H1 (cell line): ENCODE measurements around the gene KCTD10. TPM values are rescaled to one million over a fixed set of nuclear protein-coding genes. Genes with fewer than 3 reads are reported as not detected.

ENCODE experiments used
- CTCF ChIA-PET: fragments of 300-600 bp; sonication (Branson Sonifier 250); formaldehyde crosslinking; loops from one replicate; lab custom pipeline; 2021; ENCODE audit not compliant: partially characterized antibody; lab: Charles Lee
- POLR2A ChIA-PET: fragments of 300-600 bp; sonication (Branson Sonifier 250); formaldehyde crosslinking; loops from one replicate; lab custom pipeline; 2021; ENCODE audit warnings: inconsistent platforms; ENCODE audit not compliant: partially characterized antibody; lab: Charles Lee
- DNase-seq, 2 experiments: peaks; one replicate each; pipeline versions ENCODE4 v3.0.0 to v3.0.0-alpha.2; 2010 to 2022; ENCODE audit warnings: low spot score in 2 of 2, low read depth in 1 of 2, mixed read lengths in 1 of 2
- FAIRE-seq: peaks from 2 replicates; lab custom pipeline; 2011; peaks lifted over from hg19 to GRCh38; lab: Jason Lieb, UNC
- H2AFZ ChIP-seq: 2 replicates; pipeline ENCODE4 v1.8.1; 2012; ENCODE audit warnings: low read length, inconsistent platforms
- H2AK5ac ChIP-seq: 2 replicates; pipeline ENCODE4 v1.6.1; 2013; ENCODE audit warnings: low read depth, low read length
- H2BK120ac ChIP-seq: replicated peaks from 2 replicates; pipeline ENCODE3; 2013; ENCODE audit warnings: low read depth, low read length, inconsistent platforms
- H2BK12ac ChIP-seq: 2 replicates; pipeline ENCODE4 v1.6.1; 2013; ENCODE audit warnings: low read depth, low read length
- H2BK15ac ChIP-seq: 2 replicates; pipeline ENCODE4 v1.6.1; 2013; ENCODE audit warnings: low read length
- H2BK20ac ChIP-seq: 2 replicates; pipeline ENCODE4 v1.6.1; 2013; ENCODE audit warnings: low read length
- H2BK5ac ChIP-seq: 2 replicates; pipeline ENCODE4 v1.6.1; 2013; ENCODE audit warnings: low read depth, low read length
- H3K14ac ChIP-seq: 2 replicates; pipeline ENCODE4 v1.6.1; 2013; ENCODE audit warnings: inconsistent platforms; ENCODE audit not compliant: insufficient read length
- H3K18ac ChIP-seq: 2 replicates; pipeline ENCODE4 v1.6.1; 2013; ENCODE audit warnings: low read length; ENCODE audit errors: extremely low read depth
- H3K23ac ChIP-seq: 2 replicates; pipeline ENCODE4 v1.6.1; 2013; ENCODE audit warnings: inconsistent platforms; ENCODE audit not compliant: insufficient read length
- H3K23me2 ChIP-seq: 2 replicates; pipeline ENCODE4 v1.6.1; 2013; ENCODE audit warnings: low read depth, low read length
- H3K27ac ChIP-seq: 2 replicates; pipeline ENCODE4 v1.6.1; 2011; ENCODE audit warnings: low read depth, low read length, inconsistent platforms
- H3K27me3 ChIP-seq, 4 experiments: replicated peaks in 1 of 4; 1 replicate in 1 of 4; 2 replicates in 3 of 4; pipeline versions ENCODE4 v1.6.1 to v1.8.1; 2011 to 2013; ENCODE audit warnings: low read length in 3 of 4, mild to moderate bottlenecking in 3 of 4, inconsistent platforms in 2 of 4, mixed read lengths in 2 of 4, moderate library complexity in 1 of 4; ENCODE audit not compliant: control insufficient read depth in 3 of 4, insufficient read depth in 3 of 4; ENCODE audit errors: extremely low read depth in 1 of 4
- H3K36me3 ChIP-seq, 4 experiments: 2 replicates each; pipeline versions ENCODE4 v1.6.1 to v1.8.1; 2011 to 2013; ENCODE audit warnings: mild to moderate bottlenecking in 4 of 4, low read length in 3 of 4, moderate library complexity in 2 of 4, control low read depth in 1 of 4, inconsistent platforms in 1 of 4; ENCODE audit not compliant: insufficient read depth in 4 of 4, control insufficient read depth in 2 of 4
- H3K4ac ChIP-seq: replicated peaks from 2 replicates; pipeline ENCODE3; 2013; ENCODE audit warnings: low read length, low read depth, mixed read lengths, inconsistent platforms; ENCODE audit not compliant: insufficient read length
- H3K4me1 ChIP-seq, 4 experiments: replicated peaks in 1 of 4; 1 replicate in 1 of 4; 2 replicates in 3 of 4; pipeline versions ENCODE4 v1.6.1 to v1.8.1; 2011 to 2013; ENCODE audit warnings: low read length in 3 of 4, inconsistent platforms in 2 of 4, mixed read lengths in 1 of 4; ENCODE audit not compliant: insufficient read depth in 4 of 4, control insufficient read depth in 3 of 4
- H3K4me2 ChIP-seq, 2 experiments: 2 replicates each; pipeline versions ENCODE4 v1.6.1 to v1.8.1; 2011 to 2013; ENCODE audit warnings: low read depth in 2 of 2, low read length in 2 of 2, control low read depth in 1 of 2, inconsistent platforms in 1 of 2, mild to moderate bottlenecking in 1 of 2; ENCODE audit not compliant: insufficient read depth in 1 of 2
- H3K4me3 ChIP-seq, 4 experiments: fragments of 200-600, 300-600 bp in 1 of 4; sonication (generic), shearing (Covaris generic), sonication (Bioruptor Twin) in 1 of 4; 2 replicates each; pipeline versions ENCODE4 v1.5.1 to v1.8.1; 2011 to 2016; ENCODE audit warnings: low read length in 4 of 4, low read depth in 3 of 4, control low read depth in 2 of 4, inconsistent platforms in 2 of 4, mild to moderate bottlenecking in 2 of 4, mixed read lengths in 1 of 4, moderate library complexity in 1 of 4; ENCODE audit not compliant: insufficient read depth in 2 of 4; ENCODE audit errors: extremely low read depth in 1 of 4
- H3K56ac ChIP-seq: replicated peaks from 2 replicates; pipeline ENCODE3; 2013; ENCODE audit warnings: low read depth, mild to moderate bottlenecking, mixed read lengths, low read length, inconsistent platforms; ENCODE audit not compliant: insufficient read length
- H3K79me1 ChIP-seq: 2 replicates; pipeline ENCODE4 v1.6.1; 2013; ENCODE audit warnings: low read depth, low read length, control low read depth
- H3K79me2 ChIP-seq, 2 experiments: 2 replicates each; pipeline versions ENCODE4 v1.6.1 to v1.8.1; 2012 to 2013; ENCODE audit warnings: low read length in 2 of 2, mild to moderate bottlenecking in 2 of 2, inconsistent platforms in 1 of 2; ENCODE audit not compliant: insufficient read depth in 2 of 2, control insufficient read depth in 1 of 2
- H3K9ac ChIP-seq, 4 experiments: replicated peaks in 1 of 4; 1 replicate in 1 of 4; 2 replicates in 3 of 4; pipeline versions ENCODE4 v1.6.1 to v1.8.1; 2011 to 2013; ENCODE audit warnings: low read depth in 3 of 4, low read length in 3 of 4, control low read depth in 2 of 4, mild to moderate bottlenecking in 2 of 4, moderate library complexity in 2 of 4, inconsistent platforms in 1 of 4; ENCODE audit errors: extremely low read depth in 1 of 4
- H3K9me3 ChIP-seq, 2 experiments: 2 replicates each; pipeline versions ENCODE4 v1.6.1 to v1.8.1; 2012 to 2013; ENCODE audit warnings: mild to moderate bottlenecking in 2 of 2, moderate library complexity in 2 of 2, control low read depth in 1 of 2, inconsistent platforms in 1 of 2, low read depth in 1 of 2, low read length in 1 of 2, mixed read lengths in 1 of 2; ENCODE audit not compliant: insufficient read depth in 2 of 2
- H4K20me1 ChIP-seq, 2 experiments: replicated peaks in 1 of 2; 2 replicates each; pipeline versions ENCODE3 to v1.8.1; 2011 to 2013; ENCODE audit warnings: inconsistent platforms in 2 of 2, low read length in 2 of 2, mild to moderate bottlenecking in 1 of 2; ENCODE audit not compliant: insufficient read depth in 2 of 2, control insufficient read depth in 1 of 2
- H4K5ac ChIP-seq: 2 replicates; pipeline ENCODE4 v1.6.1; 2013; ENCODE audit warnings: low read length, low read depth, mixed read lengths, inconsistent platforms; ENCODE audit not compliant: insufficient read length
- H4K8ac ChIP-seq: 2 replicates; pipeline ENCODE4 v1.8.0; 2013; ENCODE audit warnings: mild to moderate bottlenecking, moderate library complexity, low read length, inconsistent platforms; ENCODE audit not compliant: insufficient read depth; ENCODE audit errors: extremely low read depth
- H4K91ac ChIP-seq: replicated peaks from 2 replicates; pipeline ENCODE3; 2013; ENCODE audit warnings: low read length, mixed read lengths, inconsistent platforms; ENCODE audit not compliant: insufficient read length
- CBX5 ChIP-seq: fragments of 300-800, 300-1000 bp; sonication (generic); IDR thresholded peaks from 2 replicates; pipeline ENCODE4 v1.7.1; 2016; ENCODE audit warnings: antibody characterized with exemption, low read length, low read depth
- FOSL1 ChIP-seq: IDR thresholded peaks from 2 replicates; pipeline ENCODE4 v1.6.1; 2011; ENCODE audit warnings: mild to moderate bottlenecking, low read depth, low read length, moderate library complexity; ENCODE audit not compliant: insufficient read depth
- HDAC6 ChIP-seq: IDR thresholded peaks from one replicate; pipeline ENCODE4 v1.7.1; 2012; ENCODE audit warnings: low read depth, mild to moderate bottlenecking, inconsistent platforms, low read length, moderate library complexity
- SIN3A ChIP-seq, 2 experiments: IDR thresholded peaks in 1 of 2; conservative IDR thresholded peaks in 1 of 2; 2 replicates each; pipeline ENCODE4 v1.6.1; 2011 to 2012; ENCODE audit warnings: low read length in 2 of 2, improper control_type of control experiment in 1 of 2, low read depth in 1 of 2, mild to moderate bottlenecking in 1 of 2
- SP1 ChIP-seq: IDR thresholded peaks from 2 replicates; pipeline ENCODE4 v1.6.1; 2011; ENCODE audit warnings: low read depth, low read length
- SP4 ChIP-seq: IDR thresholded peaks from 2 replicates; pipeline ENCODE4 v1.6.1; 2012; ENCODE audit warnings: low read length, inconsistent platforms
- TCF12 ChIP-seq: IDR thresholded peaks from 2 replicates; pipeline ENCODE4 v1.6.1; 2011; ENCODE audit warnings: low read depth, mild to moderate bottlenecking, low read length
- WGBS, 2 experiments: shearing (Covaris generic) in 1 of 2; methylation state at CpG; one replicate each; pipeline versions ENCODE4 v1.1.6 to v1.1.7; 2013 to 2015; ENCODE audit warnings: low lambda C conversion rate in 2 of 2, mixed read lengths in 2 of 2, inconsistent platforms in 1 of 2, low coverage in 1 of 2, missing lambda C conversion rate in 1 of 2; ENCODE audit not compliant: insufficient replicate concordance in 2 of 2, insufficient coverage in 1 of 2, insufficient read length in 1 of 2; ENCODE audit errors: extremely low coverage in 1 of 2, missing lambda C conversion rate in 1 of 2; 5-methylcytosine and 5-hydroxymethylcytosine counted together
- polyA plus RNA-seq, 7 experiments: library from polyadenylated mRNA; depleted of rRNA in 3 of 7; stranded (reverse) in 5 of 7; unstranded in 2 of 7; fragments of >200 nt in 5 of 7; fragments of 200-250 nt in 2 of 7; gene quantifications; 1 replicate in 5 of 7; 2 replicates in 1 of 7; 4 replicates in 1 of 7; pipeline versions ENCODE4 v1.2.1 to v1.2.3, GENCODE V29; 2011 to 2013; ENCODE audit warnings: missing spikeins in 2 of 7, mixed read lengths in 2 of 7
- total RNA-seq: library from RNA; stranded (reverse); fragmentation: NEBNext Ultra II Directional; extraction: Animal tissue kit (Norgen Biotek cat#: 25700); gene quantifications from 2 replicates; pipeline ENCODE4 v1.2.1, GENCODE V29; 2021

The KCTD10 gene
- total and polyA plus RNA-seq, 2 of the 8 experiments (the other 6 are each of a cell fraction or from before 2014, with no cell fraction given), result 45.3 to 52.4 TPM

DNA sequence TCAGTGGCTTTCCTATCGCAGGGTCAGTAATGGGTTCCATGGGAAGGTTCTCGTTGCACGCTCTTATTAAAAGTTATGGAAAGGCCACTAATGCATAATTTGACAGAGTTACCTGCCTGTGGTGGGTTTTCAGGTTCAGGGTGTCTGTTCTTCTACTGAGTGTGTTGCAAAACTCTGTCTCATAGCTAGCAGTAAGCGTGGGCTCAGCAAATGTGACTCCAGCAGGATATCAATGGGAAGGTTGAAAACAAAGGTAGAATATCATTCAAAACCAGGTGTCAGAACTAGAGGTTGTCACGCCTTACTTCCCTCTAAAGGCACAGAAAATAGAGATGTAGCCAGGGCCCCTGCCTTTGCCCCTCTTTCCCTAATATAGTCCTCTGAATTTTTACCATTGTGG lies 25.2 kb upstream of the KCTD10 start:
- H3K9ac ChIP-seq, result no peak overlapping the region
- H4K20me1 ChIP-seq, result no peaks in the 10 kb centered on the region
- H4K91ac ChIP-seq, result no peak overlapping the region
- no peak overlapping the region for H2BK20ac ChIP-seq
- H2BK5ac ChIP-seq, result no peak overlapping the region
- no peak overlapping the region for H2AFZ ChIP-seq
- H4K5ac ChIP-seq, result no peak overlapping the region
- no peak overlapping the region for H2BK15ac ChIP-seq
- H3K4me1 ChIP-seq, result no peaks in the 10 kb centered on the region
- H3K27me3 ChIP-seq, result no peaks in the 10 kb centered on the region
- H4K8ac ChIP-seq, result no peak overlapping the region
- DNase-seq (no peak), FAIRE-seq (no peak)
- 95% methylated on average over 5 of the region's 5 CpGs; no CpG with 5 or more reads in 1 of the 2 experiments for WGBS, 2 experiments
- no peak overlapping the region for H3K14ac ChIP-seq
- no peak overlapping the region for H3K4me2 ChIP-seq
- no peaks in the 10 kb centered on the region for H3K79me1 ChIP-seq
- no peak overlapping the region for H3K4ac ChIP-seq
- no peaks in the 10 kb centered on the region for H3K23me2 ChIP-seq
- ChIA-PET POLR2A (interaction anchor here (1.2 to 1.3 kb wide), 2 partner anchors 14 to 18 kb away, joined by 3 read pairs; no protein-coding TSS in a partner anchor), CTCF (interaction anchor here (1.0 to 4.8 kb wide), 3 partner anchors 16 to 95 kb away, joined by 3 to 29 read pairs (median 7); no protein-coding TSS in a partner anchor)
- peaks cover 2 to 44% (median 22%) of the 10 kb centered on the region in 4 experiments for H3K36me3 ChIP-seq
- H3K23ac ChIP-seq, result no peak overlapping the region
- H3K4me3 ChIP-seq, result no peak overlapping the region
- H2BK12ac ChIP-seq, result no peak overlapping the region
- no peaks in the 10 kb centered on the region for H3K79me2 ChIP-seq
- no peak overlapping the region for H3K56ac ChIP-seq
- H3K18ac ChIP-seq, result no peak overlapping the region
- H3K27ac ChIP-seq, result no peak overlapping the region
- H2BK120ac ChIP-seq, result no peak overlapping the region
- H2AK5ac ChIP-seq, result no peak overlapping the region
- H3K9me3 ChIP-seq, result no peaks in the 10 kb centered on the region
- TF ChIP-seq CBX5 (no peak), SP4 (no peak), SP1 (no peak), SIN3A (conservative IDR thresholded peaks at IDR 0.05 in 1 of 2, IDR thresholded peaks at IDR 0.05 in 1 of 2; ENCODE audit: low read depth in 1 of 2, low read length in 2 of 2) (no peak), FOSL1 (no peak), HDAC6 (no peak), TCF12 (no peak)
